GM21360 (cell line): ENCODE measurements around the gene ABCC10.
"Not testable (repeated sequence)": the region's sequence is repeated elsewhere in the genome, so short reads cannot be mapped to it uniquely, and the experiment has no call there.

Experiments used
- ATAC-seq: cut with Tn5 transposase; IDR thresholded peaks from one replicate; pipeline ENCODE4 v1.9.1; 2021; ENCODE audit warnings: mild to moderate bottlenecking, moderate library complexity; ENCODE audit not compliant: unreplicated experiment

Gene ABCC10

DNA sequence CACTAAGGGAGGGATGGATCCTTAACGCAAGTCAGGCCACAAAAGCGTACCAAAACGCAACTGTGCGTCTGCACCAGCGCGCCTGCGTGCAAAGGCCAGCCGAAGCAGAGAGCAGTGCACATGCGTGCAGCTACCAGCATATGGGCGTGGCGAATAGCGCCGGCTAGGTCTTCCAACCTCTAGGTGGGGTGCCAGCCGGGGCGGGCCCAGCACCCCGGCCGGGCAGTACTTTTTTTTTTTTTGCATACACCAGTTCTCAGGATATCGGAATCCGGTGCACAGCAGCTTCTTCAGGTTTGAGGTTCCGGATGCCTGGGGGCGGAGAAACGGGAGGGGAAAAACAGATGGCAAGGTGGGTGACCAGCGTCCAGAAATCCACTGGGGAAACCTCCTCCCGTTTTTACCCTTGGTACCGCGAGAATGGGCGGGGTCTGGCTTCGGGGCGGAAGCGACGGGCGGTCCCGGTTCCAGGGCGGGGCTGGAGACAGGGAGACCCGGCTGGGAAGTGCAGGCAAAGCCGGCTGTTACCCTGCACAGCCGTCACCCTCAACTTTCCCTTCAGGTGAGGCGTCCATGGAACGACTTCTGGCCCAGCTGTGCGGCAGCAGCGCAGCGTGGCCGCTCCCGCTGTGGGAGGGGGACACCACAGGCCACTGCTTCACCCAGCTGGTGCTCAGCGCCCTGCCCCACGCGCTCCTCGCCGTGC lies at the start of gene ABCC10:
ABCC10 (plus strand) TSS at position 136 of the 706 bp plus-strand sequence; CDS start at position 574, 438 bp downstream.
- ATAC-seq, result peak; percentile 86

DNA sequence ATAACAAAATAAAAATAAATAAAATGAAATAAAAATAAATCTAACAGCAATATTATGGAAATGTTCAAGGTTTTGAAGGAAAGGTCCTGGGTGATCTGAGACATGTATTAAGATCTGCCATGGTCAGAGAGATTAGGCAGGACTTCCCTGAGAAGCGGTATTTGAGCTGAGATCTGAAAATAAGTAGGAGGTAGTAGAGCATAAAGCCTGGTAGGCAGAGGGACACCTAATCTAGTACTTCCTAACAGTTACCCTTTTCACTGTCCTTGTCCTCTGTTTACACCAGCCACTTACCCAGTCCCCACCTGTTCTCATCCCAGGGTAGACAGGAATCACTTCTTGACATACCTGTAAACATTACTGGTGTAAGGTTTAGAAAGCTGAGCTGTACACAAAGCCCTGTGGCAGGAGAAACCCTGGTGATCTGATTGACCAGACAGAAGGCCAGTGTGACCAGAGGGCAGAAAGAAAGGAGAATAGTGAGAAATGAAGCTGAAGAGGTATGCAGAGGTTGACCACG lies 49.6 kb upstream of the ABCC10 start:
- no peak for ATAC-seq

DNA sequence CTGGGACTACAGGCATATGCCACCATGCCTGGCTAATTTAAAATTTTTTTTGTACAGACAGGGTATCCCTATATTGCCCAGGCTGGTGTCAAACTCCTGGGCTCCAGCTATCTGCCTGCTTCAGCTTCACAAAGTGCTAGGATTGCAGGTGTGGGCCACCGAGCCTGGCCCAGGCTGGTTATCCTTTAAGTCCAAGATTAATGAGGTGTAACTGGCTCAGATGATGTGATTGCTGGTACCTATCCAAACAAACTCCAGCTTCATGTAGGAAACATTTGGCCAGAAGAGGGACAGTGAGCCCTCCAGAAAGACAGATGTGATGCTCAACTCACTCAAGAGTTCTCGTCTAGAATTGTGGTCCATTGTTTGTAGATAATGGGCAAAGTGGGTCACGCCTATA lies 48.7 kb upstream of the ABCC10 start:
- no peak for ATAC-seq

DNA sequence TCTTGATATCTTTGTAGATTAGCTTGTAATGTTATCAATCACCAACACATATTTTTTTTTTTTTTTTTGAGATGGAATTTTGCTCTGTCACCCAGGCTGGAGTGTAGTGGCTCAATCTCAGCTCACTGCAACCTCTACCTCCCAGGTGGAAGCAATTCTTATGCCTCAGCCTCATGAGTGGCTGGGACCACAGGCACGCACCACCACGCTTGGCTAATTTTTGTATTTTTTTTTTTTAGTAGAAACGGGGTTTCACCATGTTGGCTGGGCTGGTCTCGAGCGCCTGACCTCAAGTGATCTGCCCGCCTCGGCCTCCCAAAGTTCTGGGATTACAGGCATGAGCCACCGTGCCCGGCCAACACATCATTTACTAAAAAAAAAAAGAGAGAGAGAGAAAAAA lies 46.5 kb upstream of the ABCC10 start:
- ATAC-seq, result not testable (repeated sequence)

DNA sequence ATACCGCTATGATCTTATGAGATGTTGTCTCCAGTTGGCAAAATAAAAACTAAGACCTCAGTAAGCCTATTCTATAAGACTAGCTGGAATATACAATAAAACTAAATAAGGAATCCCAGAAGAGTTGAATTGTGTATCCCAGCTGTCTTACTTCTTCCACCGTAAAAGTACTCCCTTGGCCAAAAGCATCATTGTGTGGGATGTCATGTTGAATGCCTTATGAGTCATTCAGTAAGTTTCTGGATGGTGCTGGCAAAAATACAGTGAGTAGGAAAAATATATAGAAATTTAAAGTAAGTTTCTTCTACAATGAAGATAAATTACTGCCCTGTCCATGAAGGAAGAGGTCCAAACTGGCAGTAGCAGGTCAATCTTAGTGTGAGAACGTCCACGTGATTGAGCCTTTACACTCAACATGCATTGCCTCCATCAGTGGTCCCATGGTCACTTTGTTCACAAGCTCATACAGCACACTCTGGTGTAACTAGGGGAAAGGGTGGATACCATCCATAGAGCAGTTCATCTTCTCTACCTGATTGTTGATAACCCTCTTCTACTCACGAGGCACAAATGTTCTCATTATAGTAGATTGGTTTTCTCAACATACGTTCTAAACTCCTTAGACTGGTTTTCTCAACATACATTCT lies 44.2 kb upstream of the ABCC10 start:
- peak; percentile 30 for ATAC-seq

- no peak for ATAC-seq
These were observed 40.8 kb upstream of the ABCC10 start for GRCh38 chr6:43386492-43386891.

- no peak for ATAC-seq
These were observed 37.5 kb upstream of the ABCC10 start for GRCh38 chr6:43389730-43390295.

- ATAC-seq, result not testable (repeated sequence)
These were observed 36.4 kb upstream of the ABCC10 start for GRCh38 chr6:43390753-43391439.

GRCh38 chr6:43391440-43392031 lies 35.8 kb upstream of the ABCC10 start:
- ATAC-seq, result no peak

DNA sequence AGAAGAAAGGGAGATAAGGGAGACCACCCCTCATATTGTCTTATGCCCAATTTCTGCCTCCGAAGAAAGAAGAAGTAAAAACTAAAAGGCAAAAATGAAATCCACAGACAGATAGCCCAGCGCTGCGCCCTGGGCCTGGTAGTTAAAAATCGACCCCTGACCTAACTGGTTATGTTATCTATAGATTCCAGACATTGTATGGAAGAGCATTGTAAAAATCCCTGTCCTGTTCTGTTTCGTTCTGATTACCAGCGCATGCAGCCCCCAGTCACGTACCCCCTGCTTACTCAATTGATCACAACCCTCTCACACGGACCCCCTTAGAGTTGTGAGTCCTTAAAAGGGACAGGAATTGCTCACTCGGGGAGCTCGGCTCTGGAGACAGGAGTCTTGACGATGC lies 34.2 kb upstream of the ABCC10 start:
- not testable (repeated sequence) for ATAC-seq

DNA sequence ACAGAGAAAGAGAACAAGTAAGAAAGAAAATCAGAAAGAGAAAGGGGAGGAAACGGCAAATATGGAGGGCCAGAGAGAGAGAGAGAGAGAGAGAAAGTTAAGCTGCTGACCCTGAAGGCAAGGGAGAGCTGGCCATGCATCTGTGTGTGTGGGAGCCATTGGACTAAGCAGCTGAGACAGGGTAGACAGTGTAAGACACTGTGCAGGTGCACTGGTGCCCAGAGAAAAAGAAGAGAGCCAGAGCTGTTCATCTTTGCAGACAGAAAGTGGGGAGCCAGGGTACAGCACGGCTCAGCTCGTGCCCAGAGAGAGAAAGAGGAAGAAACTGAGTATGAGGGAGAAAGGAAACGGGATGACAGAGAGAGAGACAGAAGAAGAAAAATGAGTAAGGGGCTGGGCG lies 33.7 kb upstream of the ABCC10 start:
- no peak for ATAC-seq

- no peak for ATAC-seq
These were observed 32.4 kb upstream of the ABCC10 start for GRCh38 chr6:43394982-43395381.

GRCh38 chr6:43395776-43396175 lies 31.6 kb upstream of the ABCC10 start:
- no peak for ATAC-seq

- no peak for ATAC-seq
These were observed 30.8 kb upstream of the ABCC10 start for GRCh38 chr6:43396408-43397149.

DNA sequence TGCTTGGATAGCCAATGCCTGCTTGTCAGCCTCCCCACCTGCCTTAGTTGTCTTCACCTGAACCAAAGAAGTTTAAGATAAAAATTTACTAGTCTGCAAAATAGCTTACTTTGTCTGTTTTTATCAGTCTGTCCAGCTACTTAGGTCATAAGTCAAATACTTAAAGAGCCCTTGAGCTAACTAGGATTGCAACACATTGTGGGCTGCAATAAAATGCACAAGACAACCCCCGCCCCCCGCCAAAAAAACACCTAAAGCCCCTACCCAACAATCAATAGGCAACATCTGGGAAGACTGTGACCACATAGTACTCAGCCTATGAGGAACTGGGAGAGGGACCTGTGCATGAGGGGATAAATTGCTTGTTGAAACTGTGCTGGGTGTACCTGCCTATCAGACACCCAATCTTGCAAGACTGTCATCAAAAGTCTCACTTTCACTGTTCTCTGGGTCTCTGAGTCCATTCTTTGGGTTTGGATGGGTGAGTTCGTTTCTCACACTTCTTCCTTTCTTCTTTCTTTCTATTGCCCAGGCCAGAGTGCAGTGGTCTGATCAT lies 27.3 kb upstream of the ABCC10 start:
- ATAC-seq, result no peak

- ATAC-seq, result no peak
These were observed 25.6 kb upstream of the ABCC10 start for GRCh38 chr6:43401730-43402129.

DNA sequence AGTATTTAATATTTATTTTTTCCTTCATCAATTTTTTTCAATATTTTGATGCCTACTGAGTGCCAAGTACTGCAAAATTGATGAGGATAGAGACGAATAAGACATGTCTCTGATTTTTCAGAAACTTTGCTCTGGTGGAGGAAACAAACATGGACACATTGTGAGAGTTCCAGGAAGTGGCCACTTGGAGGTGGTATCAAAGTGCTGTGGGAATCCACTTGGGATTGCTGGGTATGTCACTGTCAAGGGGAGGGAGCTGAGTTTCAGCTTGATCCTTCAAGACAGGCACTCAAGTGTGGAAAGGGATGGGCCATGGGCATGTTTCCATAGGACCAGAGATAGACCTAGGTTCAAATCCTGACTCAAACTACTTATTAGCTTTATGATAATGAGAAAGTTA lies 24.5 kb upstream of the ABCC10 start:
- ATAC-seq, result no peak

- no peak for ATAC-seq
These were observed 22.0 kb upstream of the ABCC10 start for GRCh38 chr6:43405354-43405753.

- ATAC-seq, result no peak
These were observed 20.0 kb upstream of the ABCC10 start for GRCh38 chr6:43407296-43407695.

- ATAC-seq, result no peak
These were observed 19.1 kb upstream of the ABCC10 start for GRCh38 chr6:43408259-43408658.
